Measurements from ENCODE around the gene RSRC1. TPM values are rescaled to one million over a fixed set of nuclear protein-coding genes. Genes with fewer than 3 reads are reported as not detected.

RSRC1 gene
- total and polyA plus RNA-seq, 2 of the 8 experiments (the other 6 are each of a cell fraction or from before 2014, with no cell fraction given), result 2.0 to 27.9 TPM

DNA sequence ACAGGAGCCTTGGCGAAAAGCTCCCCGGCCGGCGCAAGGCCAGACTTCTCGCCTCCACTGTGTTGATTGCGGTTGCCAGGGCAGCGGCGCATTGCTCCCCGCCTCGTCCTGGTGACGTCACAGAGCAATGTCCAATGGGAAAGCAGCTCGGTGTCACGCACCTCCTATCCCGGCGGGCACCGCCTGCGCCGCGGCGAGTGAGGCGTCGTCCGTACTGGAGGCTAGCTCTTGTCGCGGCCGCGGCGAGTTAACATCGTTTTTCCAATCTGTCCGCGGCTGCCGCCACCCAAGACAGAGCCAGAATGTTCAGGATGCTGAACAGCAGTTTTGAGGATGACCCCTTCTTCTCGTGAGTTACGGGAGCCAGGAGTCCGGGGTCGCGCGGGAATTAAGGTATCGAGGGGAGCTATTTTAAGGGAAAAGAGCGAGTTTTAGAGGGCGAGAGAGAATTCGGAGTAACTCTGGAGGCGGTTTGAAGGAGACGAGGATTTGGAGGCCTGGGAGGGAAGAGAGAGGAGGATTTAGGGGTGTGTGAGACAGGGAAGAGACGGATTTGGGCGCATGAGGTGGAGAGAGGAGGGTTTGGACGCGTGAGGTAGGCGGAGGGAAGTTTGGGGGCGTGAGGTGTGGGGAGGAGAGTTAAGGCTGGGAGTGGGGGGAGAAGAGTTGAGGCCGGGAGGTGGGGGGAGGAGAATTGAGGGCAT lies 461.3 kb downstream of the RSRC1 start, which contains the start of gene MLF1 (continued):
- TF ChIP-seq HDAC2 (IDR thresholded peaks at IDR 0.05; ENCODE audit: borderline replicate concordance in 1 of 2, low read depth in 2 of 2, low read length in 2 of 2) (peak in 1 of 2 experiments; percentile 63; a peak in 2 of 4 replicates), BCL11A (IDR thresholded peaks at IDR 0.05; ENCODE audit: low read depth in 2 of 2, low read length in 2 of 2) (no peak), TBP (IDR thresholded peaks at IDR 0.05; ENCODE audit: low read depth, low read length) (peak; percentile 74), CHD2 (IDR thresholded peaks at IDR 0.05; ENCODE audit: low read length) (no peak; the same call in 1 of the 2 replicates), POU5F1 (IDR thresholded peaks at IDR 0.05; ENCODE audit: low read depth, low read length) (no peak), CBX8 (IDR thresholded peaks at IDR 0.05; ENCODE audit: borderline replicate concordance, low read depth, low read length) (no peak), RNF2 (IDR thresholded peaks at IDR 0.05; ENCODE audit: borderline replicate concordance, low read depth, low read length, missing control alignments, poor library complexity, severe bottlenecking) (peak; percentile 39), SRF (IDR thresholded peaks at IDR 0.05; ENCODE audit: low read depth, low read length) (no peak), CHD1 (IDR thresholded peaks at IDR 0.05; ENCODE audit: low read depth, low read length) (no peak), RAD21 (IDR thresholded peaks at IDR 0.05 in 1 of 2, conservative IDR thresholded peaks at IDR 0.05 in 1 of 2; ENCODE audit: low read depth in 2 of 2, low read length in 2 of 2) (no peak), EGR1 (IDR thresholded peaks at IDR 0.05; ENCODE audit: borderline replicate concordance, low read depth, low read length) (no peak), EZH2 (IDR thresholded peaks at IDR 0.05; ENCODE audit: low read depth, low read length, severe bottlenecking) (peak; percentile 28), TAF1 (IDR thresholded peaks at IDR 0.05; ENCODE audit: low read depth, low read length) (peak; percentile 75), RXRA (IDR thresholded peaks at IDR 0.05; ENCODE audit: insufficient read depth, low read depth, low read length) (no peak), ZNF274 (IDR thresholded peaks at IDR 0.05; ENCODE audit: borderline replicate concordance, extremely low read depth, low read length) (no peak), SP1 (IDR thresholded peaks at IDR 0.05; ENCODE audit: low read depth, low read length) (peak; percentile 55), FOSL1 (IDR thresholded peaks at IDR 0.05; ENCODE audit: insufficient read depth, low read depth, low read length) (no peak), MAFK (IDR thresholded peaks at IDR 0.05; ENCODE audit: low read depth, low read length) (no peak), SP2 (IDR thresholded peaks at IDR 0.05; ENCODE audit: low read length) (no peak)
- TF ChIP-seq, protein P1, sequence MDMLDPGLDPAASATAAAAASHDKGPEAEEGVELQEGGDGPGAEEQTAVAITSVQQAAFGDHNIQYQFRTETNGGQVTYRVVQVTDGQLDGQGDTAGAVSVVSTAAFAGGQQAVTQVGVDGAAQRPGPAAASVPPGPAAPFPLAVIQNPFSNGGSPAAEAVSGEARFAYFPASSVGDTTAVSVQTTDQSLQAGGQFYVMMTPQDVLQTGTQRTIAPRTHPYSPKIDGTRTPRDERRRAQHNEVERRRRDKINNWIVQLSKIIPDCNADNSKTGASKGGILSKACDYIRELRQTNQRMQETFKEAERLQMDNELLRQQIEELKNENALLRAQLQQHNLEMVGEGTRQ (IDR thresholded peaks at IDR 0.05; ENCODE audit: low read length), result peak; percentile 80
- TF ChIP-seq, protein P2, sequence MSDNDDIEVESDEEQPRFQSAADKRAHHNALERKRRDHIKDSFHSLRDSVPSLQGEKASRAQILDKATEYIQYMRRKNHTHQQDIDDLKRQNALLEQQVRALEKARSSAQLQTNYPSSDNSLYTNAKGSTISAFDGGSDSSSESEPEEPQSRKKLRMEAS (IDR thresholded peaks at IDR 0.05), result peak; percentile 100
- TF ChIP-seq, protein P3, sequence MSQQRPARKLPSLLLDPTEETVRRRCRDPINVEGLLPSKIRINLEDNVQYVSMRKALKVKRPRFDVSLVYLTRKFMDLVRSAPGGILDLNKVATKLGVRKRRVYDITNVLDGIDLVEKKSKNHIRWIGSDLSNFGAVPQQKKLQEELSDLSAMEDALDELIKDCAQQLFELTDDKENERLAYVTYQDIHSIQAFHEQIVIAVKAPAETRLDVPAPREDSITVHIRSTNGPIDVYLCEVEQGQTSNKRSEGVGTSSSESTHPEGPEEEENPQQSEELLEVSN (IDR thresholded peaks at IDR 0.05), result peak; percentile 99

All from H1 (cell line).